Measurements from ENCODE around the gene IMPDH2.
A peak's percentile ranks its signal among the peaks of the same experiment; 100 is the strongest.

IMPDH2 gene

GRCh38 chr3:49021813-49022687 is 7.1 kb downstream of the IMPDH2 start, which contains the start of gene NDUFAF3 (continued):
- TF ChIP-seq ZBTB1 (tag by site-specific recombination; IDR thresholded peaks at IDR 0.05) (no peak; the same call in 1 of the 2 replicates), GLIS2 (tag by site-specific recombination; IDR thresholded peaks at IDR 0.05) (peak; percentile 90), ZBTB6 (tag by site-specific recombination; IDR thresholded peaks at IDR 0.05) (0 out of 2 replicates have a peak, but pooled peaks have one; percentile 65), HOXC10 (CRISPR knock-in tag; IDR thresholded peaks at IDR 0.05) (0 out of 2 replicates have a peak, but pooled peaks have one; percentile 34), ELK4 (IDR thresholded peaks at IDR 0.05; ENCODE audit: borderline replicate concordance, low read depth, low read length) (no peak), ZNF398 (tag by site-specific recombination; IDR thresholded peaks at IDR 0.05) (peak; percentile 71), TRIM28 (IDR thresholded peaks at IDR 0.05; ENCODE audit: borderline replicate concordance, low read length) (0 out of 2 replicates have a peak, but pooled peaks have one; percentile 32), ZBTB17 (tag by site-specific recombination; IDR thresholded peaks at IDR 0.05) (peak; percentile 30; the same call in 1 of the 2 replicates), ZNF26 (tag by site-specific recombination; IDR thresholded peaks at IDR 0.05) (no peak), ZNF580 (tag by site-specific recombination; IDR thresholded peaks at IDR 0.05) (peak; percentile 62; the same call in 1 of the 2 replicates), ZNF335 (tag by site-specific recombination; conservative IDR thresholded peaks at IDR 0.05) (peak; percentile 84), ZBTB44 (tag by site-specific recombination; IDR thresholded peaks at IDR 0.05) (no peak; the same call in 1 of the 2 replicates), ZNF558 (tag by site-specific recombination; IDR thresholded peaks at IDR 0.05) (no peak), ZNF394 (tag by site-specific recombination; IDR thresholded peaks at IDR 0.05; ENCODE audit: borderline replicate concordance) (peak; percentile 59), BCL11A (tag by site-specific recombination; IDR thresholded peaks at IDR 0.05; ENCODE audit: low read depth) (peak; percentile 84), PRDM4 (tag by site-specific recombination; IDR thresholded peaks at IDR 0.05) (peak; percentile 27; the same call in 1 of the 2 replicates), ZNF610 (tag by site-specific recombination; IDR thresholded peaks at IDR 0.05; ENCODE audit: borderline replicate concordance) (peak; percentile 75; the same call in 1 of the 2 replicates), ZNF596 (tag by site-specific recombination; IDR thresholded peaks at IDR 0.05) (no peak), ZNF132 (tag by site-specific recombination; IDR thresholded peaks at IDR 0.05; ENCODE audit: borderline replicate concordance) (no peak), ZNF416 (tag by site-specific recombination; IDR thresholded peaks at IDR 0.05) (no peak), ZXDB (tag by site-specific recombination; IDR thresholded peaks at IDR 0.05) (peak; percentile 87), KLF17 (tag by site-specific recombination; IDR thresholded peaks at IDR 0.05) (peak; percentile 87; the same call in 1 of the 2 replicates), ZNF645 (tag by site-specific recombination; IDR thresholded peaks at IDR 0.05) (0 out of 2 replicates have a peak, but pooled peaks have one; percentile 50), ZNF548 (tag by site-specific recombination; IDR thresholded peaks at IDR 0.05) (no peak), ZSCAN30 (tag by site-specific recombination; IDR thresholded peaks at IDR 0.05) (peak; percentile 89)

Data from HEK293 (cell line).